ENCODE measurements around the gene TIMP4.

The TIMP4 gene

DNA sequence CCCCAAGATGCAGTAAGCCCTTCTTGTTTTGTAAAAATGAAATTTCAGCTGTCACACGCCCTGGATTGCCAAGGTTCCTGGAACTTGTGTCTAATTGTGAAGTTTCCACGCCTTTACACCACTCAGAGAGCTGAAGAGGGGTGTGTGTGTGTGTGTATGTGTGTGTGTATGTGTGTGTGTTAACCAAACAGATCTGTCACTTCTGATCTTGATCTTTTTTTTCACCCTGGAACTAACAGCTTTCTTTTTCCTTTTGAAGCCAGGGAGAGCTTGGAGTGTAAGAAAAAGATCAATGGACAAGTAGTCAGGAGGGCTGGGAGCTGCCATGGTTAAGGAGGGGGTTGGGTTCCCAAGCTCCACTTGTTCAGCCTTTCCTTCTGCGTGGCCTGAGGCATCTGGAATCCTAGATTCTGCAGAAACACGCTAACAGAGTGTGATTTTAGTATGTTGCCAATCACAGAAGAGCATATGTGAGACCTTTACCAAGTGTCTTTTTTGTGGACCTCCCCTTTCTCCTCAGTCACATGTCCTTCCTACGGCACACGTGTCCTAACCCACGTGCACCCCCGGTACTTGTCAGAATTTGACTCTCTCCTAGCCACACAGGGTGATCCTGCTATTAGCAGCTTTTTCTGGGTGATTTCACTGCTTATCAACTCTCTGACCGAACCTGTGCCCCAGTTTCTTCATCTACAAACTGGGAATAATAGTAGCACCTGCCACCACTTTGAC is 11.5 kb downstream of the TIMP4 start:
- DNase-seq, result no peak

DNA sequence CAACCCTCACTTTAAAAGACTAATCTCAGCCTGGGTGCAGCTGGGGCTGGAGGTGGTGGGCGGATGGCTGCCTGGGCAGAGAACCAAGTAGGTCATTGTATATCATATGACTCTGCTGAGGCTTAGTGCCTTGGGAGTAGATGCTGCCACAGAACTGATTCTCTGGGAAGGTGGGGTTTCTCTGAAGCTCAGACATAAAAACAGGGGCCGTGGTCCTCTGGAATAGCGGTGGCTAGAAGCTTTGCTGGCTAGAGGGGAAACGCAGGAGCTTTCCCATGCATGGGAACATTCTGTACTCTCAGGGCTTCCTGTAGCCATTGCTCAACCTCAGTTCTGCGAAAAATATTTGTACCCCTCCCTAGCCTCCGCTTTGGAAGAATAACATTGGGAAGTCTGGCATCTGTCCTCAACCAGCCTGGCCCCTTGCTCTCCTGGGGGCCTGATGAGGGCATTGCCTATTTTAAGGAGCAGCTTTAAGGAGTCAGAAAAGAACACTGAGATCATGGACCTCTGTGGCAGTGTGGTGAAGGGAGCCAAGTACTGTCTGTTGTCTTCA is 14.7 kb downstream of the TIMP4 start:
- no peak for DNase-seq

DNA sequence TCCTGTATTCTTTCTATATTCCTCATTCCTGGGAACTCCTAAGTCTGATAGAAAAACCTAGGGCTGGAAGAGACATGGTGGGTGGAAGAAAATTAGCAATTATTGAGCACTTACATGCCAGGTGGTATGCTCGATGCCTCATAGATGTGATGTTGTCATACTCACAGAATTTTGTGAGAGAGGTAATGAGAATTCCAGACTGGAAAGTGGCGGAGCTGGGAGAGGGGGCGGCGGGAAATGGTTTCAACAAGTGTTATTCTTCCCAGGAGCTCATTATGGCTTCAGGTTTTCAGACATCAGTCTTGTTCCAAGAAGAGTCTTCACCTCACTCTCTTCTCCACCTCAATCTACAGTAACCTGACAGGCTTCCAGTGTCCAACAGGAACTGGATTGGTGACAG is 16.2 kb downstream of the TIMP4 start:
- no peak for DNase-seq

DNA sequence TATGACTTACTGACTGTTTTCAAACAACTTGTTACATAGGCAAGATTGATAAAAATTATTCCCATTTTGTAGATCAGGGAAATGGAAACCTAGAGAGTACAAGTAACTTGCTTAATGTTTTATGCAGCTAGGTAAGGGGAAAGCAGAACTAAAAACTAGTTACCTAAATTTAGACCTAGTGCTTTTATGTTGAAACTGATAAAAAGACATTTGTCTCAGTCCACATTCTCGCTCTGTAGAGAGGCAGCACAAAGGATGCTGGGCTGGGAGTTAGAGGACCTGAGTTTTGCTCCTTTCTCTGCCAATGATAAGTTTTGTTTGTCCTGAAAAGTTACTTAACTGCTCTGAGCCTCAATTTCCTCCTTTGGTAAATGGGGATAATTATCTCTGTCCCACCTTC is 17.4 kb downstream of the TIMP4 start:
- DNase-seq, result no peak

DNA sequence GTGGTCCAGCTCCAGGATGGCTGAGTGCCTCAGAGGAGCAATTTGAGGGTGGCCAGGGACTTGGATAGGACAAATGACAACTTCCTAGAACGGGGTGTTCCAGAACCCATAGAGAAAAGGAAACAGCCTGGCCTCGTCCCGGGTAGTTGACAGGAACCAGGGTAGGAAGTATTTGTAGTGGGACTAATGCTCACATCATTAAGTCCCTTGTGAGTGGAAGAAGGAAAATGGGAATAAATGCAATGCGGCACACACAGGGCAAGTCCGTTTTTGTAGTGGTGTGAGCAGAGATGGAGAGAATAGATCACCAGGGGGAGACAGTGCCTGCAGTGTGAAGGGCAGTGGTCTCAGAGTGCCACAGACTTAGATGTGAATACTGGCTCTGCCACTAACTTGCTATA is 19.6 kb downstream of the TIMP4 start:
- peak; percentile 20 to 40 for DNase-seq

DNA sequence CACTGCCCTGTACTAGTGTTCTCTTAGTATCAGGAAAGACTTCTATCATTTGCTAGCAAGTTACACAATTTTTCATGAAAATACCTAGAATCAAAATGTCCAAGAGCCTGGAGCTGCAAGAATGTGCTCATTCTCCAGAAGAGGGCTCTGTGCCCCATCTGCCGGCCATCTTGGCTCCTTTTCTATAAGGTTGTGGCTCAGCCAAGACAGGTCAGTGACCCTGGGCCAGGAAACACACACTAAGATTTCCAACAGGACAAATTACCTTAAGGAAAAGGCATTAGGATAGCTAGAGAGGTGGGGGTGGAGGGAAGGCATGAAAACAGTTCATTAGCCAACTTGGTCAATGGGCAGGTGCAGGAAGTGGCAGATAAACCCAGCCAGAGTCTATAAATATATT is 20.7 kb downstream of the TIMP4 start:
- DNase-seq, result peak; percentile 35 to 49

DNA sequence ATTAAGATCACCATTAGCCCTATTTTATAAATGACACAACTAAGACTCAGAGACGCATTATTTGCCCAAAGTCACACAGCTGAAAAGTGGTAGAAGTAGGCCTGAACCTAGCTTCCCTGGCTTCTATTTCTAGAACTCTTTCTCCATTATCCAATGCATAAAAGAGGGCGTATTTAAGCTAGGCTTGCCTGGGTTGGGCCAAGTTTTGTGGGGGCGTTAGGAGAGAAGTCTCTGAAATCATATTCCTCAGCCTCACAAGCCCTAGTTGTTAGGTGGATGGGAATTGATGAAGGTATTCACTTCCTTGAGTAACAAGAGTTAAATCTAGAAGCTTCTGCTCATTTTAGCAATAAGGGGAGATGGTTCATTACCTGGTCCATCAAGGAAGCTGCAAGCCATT is 22.3 kb downstream of the TIMP4 start:
- no peak for DNase-seq

DNA sequence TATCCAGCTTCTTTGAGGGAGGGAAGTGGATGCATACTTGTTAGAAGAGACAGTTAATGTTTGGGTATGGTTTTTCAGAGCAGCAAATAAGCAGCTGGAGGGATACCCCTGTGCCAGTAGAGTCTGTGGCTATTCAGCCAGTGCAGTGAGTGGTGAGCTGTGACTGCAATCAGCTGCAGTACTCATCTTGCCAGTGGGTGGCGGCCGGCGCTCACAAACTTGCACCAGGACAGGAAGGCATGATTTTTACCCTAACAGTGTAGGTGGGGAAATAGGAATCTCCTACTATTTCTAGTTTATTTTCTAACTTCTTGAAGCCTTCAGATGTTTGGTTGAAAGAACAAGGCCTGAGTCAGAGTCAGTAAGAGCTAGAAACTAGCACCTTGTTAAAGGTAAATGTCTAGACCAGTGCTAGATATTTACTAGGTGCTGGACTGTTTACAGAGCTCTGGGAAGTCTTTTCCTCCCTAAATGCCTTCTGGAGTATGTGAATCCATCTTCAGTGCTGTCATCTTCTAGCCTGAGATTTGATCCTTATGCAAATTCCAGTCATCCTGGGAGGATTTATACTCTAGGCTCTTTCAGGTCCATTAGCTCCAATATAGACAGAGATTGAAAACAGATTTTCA is 23.6 kb downstream of the TIMP4 start:
- peak; percentile 69 to 77 for DNase-seq

DNA sequence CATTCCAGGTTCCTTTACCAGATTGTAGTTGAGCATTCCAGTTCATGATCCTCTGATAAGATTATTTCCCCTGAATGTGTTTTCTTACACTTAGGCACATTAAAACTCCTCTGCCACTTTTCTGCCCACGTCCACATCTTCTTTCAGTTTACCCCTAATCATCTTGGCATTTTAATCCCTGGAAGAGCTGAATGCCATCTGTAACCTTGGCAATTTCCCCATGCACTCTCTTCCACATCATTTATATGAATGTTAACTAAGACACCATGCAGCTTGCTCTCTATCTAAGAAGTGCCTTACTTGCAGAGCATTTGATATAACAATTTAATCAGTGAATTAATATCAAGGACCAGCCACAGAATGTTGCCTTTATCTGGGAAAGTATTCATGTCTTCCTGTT is 25.8 kb downstream of the TIMP4 start:
- no peak for DNase-seq

DNA sequence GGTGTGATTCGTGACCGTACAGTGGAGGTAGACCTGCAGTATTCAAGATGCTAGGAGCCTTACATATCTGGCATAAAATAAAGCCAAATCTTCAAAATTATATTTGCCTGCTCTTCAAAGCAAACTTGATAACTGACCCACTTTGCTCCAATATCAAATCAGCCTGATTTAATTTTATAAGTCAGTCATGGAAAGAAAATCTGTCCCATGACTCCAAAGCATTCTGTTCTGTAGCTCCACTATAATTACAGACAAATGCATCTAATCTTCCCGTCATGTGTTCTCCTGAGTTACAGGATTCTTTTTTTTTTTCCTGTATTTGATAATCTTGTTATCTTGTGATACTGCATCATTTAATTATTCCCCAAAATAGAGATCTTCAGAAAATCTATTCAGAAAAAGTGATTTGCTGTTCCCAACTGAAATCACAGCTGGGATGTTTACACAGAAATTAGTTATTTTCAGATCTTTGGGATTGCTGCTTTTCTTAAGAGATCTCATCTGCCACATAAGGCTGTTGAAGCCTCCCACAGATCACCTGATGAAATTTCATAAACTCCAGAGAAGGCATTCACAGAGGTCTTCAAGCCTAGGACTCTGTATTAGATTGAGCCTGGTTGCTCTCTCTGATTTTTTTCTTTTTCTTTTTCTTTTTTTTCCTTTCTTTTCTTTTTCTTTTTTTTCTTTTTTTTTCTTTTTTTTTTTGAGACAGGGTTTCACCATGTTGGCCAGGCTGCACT is 27.2 kb downstream of the TIMP4 start:
- DNase-seq, result no peak

DNA sequence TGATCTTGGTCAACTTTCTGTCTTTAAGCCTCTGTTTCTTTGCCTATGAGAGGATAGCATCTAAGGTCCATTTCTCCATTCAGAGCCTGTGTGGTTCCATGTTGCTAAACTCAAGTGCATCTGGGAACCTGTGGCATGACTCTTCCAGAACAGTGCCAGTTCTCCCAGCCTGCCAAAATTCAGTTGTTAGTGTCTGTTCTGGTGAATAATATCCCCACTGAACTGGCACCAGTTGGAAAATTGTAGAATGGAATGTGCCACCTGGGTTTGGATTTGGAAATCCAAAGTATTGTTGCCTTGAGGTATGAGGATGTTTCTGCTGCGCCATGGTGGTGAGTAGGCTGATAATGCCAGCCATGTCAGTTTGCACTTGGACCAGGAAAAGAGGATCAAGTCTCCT is 31.3 kb downstream of the TIMP4 start:
- DNase-seq, result no peak

DNA sequence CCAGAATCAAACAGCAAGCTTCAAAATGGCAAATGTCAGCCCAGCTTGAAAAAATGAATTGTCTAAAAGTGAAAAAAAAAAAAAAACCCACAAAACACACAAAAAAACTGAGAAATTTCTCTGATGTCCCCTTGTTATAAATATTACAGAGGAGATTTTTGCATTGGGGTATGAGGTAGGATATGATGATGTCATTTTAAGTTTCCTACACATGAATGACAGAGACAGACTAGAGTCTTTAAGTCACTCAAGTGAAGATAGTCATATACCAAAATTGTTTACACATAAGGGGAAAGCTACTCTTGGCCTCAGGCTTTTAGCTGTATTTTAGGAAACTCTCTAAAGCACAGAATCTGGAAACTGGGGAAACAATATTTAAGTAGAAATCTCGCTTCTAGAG is 32.9 kb downstream of the TIMP4 start:
- no peak for DNase-seq

DNA sequence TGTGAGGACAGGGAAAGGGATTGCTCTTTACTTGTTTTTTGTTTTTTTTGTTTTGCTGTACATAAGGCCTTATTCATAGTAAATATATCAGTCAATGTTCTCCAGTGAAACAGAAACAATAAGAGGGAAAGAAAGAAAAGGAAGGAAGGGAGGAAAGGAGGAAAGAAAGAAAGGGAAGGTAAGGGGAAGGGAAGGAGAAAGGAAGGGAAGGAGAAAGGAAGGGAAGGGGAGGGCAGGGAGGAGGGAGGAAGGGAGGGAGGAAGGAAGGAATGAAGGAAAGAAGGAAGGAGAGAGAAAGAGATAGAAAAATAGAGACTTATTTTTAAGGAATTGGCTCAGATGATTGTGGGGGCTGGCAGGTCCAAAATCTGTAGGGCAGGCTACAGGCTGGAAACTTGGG is 37.2 kb downstream of the TIMP4 start:
- no peak for DNase-seq

DNA sequence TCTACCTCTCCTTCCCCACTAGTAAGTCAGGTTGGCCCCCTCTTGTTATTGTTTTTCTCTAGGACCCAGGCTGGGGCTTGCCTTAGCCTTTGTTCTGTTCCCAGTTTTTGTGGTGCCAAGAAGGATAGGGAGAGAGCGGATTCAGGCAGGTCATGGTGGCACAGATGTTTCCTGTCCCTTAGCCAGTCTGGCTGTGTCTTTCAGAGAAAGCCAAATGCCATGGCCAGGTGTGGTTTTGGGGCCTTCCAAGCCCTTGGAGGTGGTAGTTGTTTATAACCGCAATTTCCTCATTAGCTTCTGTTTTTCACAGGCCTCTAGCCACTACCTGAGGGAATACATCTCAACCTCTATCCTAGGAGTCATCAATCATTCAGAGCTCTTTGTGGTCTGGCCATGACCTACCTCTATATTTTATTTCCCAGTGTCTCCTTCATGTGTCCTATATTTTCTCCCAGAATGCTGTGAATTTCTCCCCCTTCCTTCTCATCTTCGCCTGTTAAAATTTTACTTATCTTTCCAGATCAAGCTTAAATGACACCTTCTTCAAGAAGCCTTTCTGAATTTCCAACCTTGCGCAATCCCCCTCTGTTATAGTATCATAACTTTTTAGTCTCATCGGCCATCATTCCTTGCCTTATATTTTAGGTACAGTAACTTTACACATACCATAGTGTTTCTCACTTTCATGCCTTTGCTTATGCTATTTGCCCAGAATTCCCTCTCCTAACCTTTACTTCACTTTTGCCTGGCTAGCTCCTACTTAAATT is 38.2 kb downstream of the TIMP4 start:
- no peak for DNase-seq

DNA sequence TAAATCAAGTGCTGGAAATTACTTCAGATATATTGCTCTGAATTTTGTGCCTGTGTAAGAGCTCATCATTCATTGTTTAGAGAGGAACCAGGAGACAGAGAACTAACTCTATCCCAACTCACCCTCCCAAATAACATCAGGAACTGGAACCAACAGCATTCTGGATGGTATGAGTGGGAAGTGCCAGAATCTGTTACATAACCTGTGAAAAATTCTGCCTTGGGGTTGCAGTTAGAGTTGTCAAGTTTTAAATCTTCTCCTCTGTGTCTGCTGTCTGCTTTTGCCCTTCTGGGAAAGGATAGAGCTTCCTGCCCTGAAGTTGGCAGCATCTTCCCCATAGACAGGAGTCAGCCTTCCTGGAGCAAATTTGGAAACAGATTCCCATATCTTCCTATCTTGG is 41.2 kb downstream of the TIMP4 start:
- no peak for DNase-seq

DNA sequence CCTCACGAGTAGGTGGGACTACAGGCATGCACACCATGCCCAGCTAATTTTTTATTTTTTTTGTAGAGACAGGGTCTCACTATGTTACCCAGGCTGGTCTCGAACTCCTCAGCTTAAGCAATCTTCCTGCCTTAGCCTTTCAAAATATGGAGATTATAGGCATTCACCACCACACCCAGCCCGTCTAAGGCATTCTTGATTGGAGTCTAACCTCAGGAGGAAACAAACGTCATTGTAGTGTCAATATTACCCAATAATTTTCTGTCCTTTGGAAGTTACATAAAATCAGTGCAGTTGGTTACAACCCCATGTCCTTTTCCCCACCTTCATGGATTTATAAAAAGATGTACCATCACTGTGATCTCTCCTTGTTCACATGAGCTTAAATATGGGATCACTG is 41.8 kb downstream of the TIMP4 start:
- no peak for DNase-seq

DNA sequence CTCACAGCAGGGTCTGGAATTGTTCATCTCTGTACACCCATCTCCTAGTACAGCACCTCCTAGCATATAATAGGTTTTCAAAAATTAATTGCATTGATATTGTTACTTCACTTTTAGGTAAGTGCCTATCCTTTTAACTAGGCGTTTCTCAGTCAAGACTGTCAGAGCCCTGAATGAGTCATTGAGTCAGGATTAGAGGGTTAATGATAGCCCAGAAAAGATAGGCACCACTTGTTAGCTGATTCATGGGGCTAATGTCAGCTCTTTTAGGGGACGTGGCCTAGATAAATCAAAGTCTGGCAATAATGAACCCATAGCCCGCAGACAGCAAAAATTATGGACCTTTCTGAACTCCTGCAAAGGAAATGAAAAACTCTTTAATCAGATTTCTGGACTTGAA is 42.9 kb downstream of the TIMP4 start:
- no peak for DNase-seq

DNA sequence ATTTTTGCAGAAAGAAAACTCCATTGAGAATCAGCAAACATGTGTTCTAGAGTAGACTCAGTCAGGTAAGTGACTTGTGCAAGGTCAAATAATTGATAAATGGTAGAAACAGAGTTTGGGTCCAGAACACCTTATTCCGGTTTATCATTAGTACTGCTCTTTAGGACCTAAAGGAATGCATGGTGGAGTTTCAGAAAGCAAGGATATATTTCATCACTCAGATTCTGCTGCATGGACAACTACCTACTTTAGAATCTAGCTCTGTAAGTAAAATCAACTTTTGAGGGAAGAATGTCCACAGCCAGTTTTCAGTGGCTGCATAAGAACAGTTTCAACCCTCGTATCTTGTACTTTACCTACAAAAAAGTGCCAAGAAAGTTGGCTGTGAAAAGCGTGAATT is 43.6 kb downstream of the TIMP4 start:
- DNase-seq, result no peak

DNA sequence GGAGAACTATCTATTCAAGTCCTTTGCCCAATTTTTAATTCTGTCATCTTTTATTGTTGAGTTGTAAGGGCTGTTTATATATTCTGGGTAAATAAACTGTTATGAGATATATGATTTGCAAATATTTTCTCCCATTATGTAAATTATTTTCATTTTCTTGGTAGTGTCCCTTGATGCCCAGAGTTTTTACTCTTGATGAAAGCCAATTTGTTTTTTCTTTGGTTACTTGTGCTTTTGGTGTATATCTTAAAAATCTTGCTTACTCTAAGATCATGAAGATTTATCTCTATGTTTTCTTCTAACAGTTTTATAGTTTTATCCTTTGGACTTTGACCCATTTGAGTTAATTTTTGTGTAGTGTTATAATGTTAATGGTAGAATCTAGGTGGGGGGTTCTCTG is 44.5 kb downstream of the TIMP4 start:
- no peak for DNase-seq

DNA sequence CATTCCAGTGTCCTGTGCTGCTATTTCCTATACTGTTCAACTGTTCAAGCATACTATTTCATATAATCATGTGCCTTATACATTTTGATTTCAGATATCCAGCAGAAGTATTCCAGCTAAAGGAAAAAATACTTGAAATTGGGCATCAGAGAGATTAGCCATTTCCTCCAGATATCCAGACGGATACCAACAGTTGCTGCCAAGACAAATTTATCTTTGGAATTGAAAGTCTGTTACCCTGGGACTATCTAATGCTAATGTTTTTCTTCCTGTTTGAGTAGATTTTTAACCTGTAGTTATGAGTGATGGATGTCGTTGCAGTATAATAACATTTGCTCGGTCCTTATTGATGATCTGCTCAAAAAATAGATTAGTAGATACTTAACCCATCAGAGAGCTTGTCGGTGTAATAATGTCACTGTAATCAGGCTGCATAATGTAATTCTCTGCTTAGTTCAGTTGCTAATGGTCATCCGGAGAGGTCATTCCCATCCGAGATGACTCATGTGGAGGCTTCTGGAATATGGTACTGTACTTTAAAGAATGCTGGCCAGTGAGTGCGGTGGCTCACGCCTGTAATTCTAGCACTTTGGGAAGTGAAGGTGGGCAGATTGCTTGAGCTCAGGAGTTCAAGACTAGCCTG is 51.5 kb downstream of the TIMP4 start:
- DNase-seq, result no peak
